Erythroblast (primary cell): ENCODE measurements around the gene CHCHD3.

Source experiments
- GATA1 ChIP-seq: IDR thresholded peaks from 2 replicates; pipeline ENCODE4 v1.6.1; 2011; ENCODE audit warnings: low read depth, mild to moderate bottlenecking, control low read depth, low read length, moderate library complexity
- POLR2A ChIP-seq: IDR thresholded peaks from 2 replicates; pipeline ENCODE4 v1.6.1; 2011; ENCODE audit warnings: mild to moderate bottlenecking, low read length

DNA sequence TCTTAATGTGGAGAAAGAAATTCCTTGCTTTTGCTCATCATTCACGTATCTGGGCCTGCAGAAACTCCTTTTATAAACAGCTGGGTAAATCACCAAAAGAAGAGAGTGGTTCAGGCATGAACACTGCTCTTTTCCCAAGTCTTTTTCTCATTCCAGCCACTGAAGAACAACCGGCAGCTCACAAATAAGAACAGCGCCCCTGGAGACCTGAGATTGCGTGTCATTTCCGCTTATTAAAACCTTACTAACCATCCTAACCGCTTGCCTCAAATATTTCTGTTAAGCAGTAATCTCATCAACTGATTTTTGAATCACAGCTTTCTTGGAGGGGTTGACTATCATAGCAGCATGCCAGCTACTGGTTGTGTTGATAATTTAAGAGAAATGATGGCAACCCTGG is 292.6 kb downstream of the CHCHD3 start:
- no peak for TF ChIP-seq POLR2A
- TF ChIP-seq GATA1 = no peak
